GM18907 (cell line): ENCODE data around the gene TLE1.

ENCODE experiments used
- ATAC-seq: cut with Tn5 transposase; IDR thresholded peaks from one replicate; pipeline ENCODE4 v1.9.1; 2021; ENCODE audit warnings: mild to moderate bottlenecking, moderate library complexity; ENCODE audit not compliant: unreplicated experiment

TLE1 gene

GRCh38 chr9:81557452-81558090 is 131.8 kb downstream of the TLE1 start:
- ATAC-seq: no peak

GRCh38 chr9:81556923-81557322 is 132.4 kb downstream of the TLE1 start:
- ATAC-seq: no peak

- no peak for ATAC-seq
Measured at GRCh38 chr9:81552581-81552991, 136.8 kb downstream of the TLE1 start.

DNA sequence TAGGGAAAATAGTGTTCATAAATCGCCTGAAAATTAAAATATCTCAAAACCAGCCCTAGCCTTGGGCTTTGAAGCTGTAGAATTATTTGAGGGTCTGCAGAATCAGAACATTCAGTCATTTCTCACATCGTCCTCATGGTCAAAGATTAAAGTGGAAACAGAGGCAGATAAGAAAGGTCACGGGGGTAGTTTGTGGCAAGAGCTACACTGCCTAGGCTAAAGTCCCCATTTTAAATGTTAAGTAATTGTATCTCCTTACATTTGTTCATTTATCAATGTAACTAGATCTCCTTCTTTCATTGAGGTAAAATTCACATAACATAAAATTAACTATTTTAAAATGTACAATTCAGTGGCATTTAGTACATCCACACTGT is 139.2 kb downstream of the TLE1 start:
- ATAC-seq: no peak

DNA sequence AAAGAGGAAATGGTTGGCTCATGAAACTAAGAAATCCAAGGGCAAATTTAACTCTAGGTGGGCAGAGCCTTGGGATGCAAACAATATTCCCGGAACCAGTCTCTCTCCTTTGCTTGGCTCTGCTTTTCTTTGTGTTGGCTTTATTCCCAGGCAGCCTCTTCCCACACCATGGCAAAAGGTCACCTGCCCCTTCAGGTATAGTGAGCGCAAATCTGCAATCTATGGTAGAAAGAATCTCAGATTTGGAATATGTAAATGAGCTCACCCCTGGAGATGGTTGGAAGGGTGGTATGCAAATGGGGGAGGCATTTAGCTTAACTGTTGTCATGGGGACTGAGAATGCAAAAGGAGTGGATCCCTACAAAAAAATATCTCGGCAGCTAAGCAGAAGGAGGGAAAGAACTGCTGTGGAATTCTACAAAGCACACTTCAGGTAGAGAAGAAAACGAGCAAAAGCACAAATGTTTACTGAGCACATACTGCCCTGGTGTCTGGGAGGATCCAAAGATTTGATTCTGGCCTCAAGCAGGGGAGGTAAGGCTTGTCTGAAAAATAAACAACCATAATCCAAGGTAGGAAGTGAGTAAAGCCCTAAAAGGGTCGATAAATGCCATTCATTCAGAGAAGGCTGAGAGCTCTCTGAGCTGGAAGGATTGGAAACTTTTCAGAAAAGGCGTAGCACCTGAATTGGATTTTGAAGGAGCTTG is 139.7 kb downstream of the TLE1 start:
- no peak for ATAC-seq

- no peak for ATAC-seq
Measured at GRCh38 chr9:81548911-81549310, 140.4 kb downstream of the TLE1 start.

DNA sequence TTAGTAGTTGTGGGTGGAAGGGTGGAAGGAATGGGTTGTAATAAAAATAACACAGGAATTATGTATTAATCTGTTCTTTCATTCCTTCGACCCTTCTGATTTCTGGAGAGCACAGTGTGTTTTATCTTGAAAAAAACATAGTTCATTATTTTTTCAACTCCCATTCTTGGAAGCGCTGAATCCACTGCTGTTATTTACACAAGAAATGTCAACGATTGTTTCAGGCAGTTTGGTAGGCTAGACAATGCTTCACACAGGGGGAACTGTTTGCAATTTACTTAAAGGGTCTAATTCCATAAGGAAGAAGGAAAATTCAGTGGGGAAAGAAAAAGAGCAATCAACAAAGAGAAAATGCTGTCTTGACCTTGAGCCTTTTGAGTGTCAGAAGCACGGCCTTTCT is 142.9 kb downstream of the TLE1 start:
- ATAC-seq: no peak

DNA sequence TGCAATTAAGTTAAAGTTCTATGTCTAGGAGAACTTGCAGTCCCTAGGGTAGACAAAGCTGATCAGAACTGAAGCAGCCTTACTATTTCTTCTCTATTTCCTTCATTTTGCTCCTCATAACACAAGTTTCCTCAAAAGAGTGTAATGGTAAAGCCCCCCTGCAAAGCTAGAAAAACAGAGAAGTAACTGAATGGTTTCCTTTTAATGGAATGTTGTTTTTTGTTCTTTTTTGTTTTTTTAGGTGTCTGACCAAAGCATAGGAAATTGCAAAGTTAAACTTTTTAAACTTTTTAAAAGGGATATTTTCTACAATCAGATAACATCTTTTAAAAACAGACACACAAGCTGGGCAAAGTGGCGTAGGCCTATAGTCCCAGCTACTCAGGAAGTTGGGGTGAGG is 145.7 kb downstream of the TLE1 start:
- ATAC-seq: no peak

GRCh38 chr9:81542118-81542889 is 147.0 kb downstream of the TLE1 start:
- no peak for ATAC-seq

GRCh38 chr9:81540142-81540710 is 149.1 kb downstream of the TLE1 start:
- ATAC-seq: no peak

DNA sequence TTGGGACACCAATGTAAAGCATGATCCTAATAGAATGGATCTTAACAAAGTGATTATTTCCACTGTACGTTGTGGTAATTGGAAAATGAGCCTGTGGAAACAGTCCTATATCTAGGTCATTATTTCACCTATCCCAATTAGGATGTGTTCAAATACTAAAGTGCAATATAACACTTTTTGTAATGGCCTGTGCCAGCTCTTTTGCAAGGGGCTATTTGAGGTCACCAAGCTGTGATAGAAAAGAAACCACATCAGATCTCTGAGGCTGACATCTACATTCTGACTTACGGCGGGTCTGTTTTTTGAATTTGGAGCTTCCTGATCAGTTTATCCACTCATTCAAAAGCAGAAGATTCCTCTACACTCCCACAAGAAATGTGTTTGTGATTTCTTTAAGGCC is 150.0 kb downstream of the TLE1 start:
- no peak for ATAC-seq

GRCh38 chr9:81538890-81539289 is 150.5 kb downstream of the TLE1 start:
- ATAC-seq: no peak

DNA sequence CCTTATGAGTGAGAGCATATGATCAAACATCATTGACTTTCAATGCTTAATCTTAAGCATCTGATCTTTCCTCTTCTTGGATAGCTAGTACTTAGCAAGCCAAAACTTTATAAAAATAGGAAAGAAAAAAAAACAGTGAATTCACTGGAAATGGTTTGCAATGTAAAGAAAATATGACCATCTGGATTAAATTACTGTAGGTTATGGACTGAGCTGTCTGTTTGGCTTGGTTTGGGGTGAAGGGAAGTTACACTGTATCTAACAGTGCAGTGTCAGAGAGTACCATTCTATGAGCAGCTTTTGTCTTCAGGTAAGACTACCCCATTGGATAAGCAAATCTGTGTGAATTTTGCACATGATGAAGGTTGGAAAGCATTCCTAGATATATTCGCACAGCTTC is 151.4 kb downstream of the TLE1 start:
- no peak for ATAC-seq

DNA sequence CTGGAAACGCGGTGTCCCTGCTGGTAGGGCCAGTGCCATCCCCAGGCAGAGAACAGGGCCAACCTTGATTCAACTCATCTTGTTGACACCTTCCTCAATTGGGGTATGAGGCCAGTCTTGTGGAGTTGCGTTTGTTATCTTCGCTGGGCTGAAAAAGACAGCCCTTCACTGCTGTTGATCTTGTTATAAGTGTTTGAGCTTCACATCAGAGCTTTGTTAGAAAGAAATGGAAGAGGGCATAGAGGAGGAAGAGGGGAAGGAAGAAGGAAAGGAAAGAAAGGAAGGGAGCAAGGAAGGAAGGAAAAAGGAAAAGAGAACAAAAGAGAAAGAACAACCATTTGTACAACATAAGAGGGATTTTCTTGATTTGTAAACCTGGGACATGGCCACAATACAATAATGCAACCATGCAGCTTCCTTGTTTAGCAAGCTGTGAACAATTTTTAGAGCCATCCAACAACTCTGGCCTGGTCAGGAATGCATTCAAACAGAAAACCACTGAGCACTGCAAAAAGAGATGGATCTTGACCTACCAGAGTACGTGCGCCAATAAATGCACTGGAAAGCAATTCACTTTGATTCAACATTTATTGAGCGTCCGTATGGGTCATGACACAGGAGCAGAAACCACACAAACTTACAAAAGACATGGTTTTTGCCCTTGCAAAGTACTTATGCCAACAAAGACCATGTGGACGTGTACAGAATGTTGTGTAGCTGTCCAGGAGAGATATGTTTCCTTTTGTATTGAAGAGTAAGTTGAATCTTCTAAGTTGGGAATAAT is 152.9 kb downstream of the TLE1 start:
- no peak for ATAC-seq

- no peak for ATAC-seq
Measured at GRCh38 chr9:81535542-81536241, 153.7 kb downstream of the TLE1 start.

DNA sequence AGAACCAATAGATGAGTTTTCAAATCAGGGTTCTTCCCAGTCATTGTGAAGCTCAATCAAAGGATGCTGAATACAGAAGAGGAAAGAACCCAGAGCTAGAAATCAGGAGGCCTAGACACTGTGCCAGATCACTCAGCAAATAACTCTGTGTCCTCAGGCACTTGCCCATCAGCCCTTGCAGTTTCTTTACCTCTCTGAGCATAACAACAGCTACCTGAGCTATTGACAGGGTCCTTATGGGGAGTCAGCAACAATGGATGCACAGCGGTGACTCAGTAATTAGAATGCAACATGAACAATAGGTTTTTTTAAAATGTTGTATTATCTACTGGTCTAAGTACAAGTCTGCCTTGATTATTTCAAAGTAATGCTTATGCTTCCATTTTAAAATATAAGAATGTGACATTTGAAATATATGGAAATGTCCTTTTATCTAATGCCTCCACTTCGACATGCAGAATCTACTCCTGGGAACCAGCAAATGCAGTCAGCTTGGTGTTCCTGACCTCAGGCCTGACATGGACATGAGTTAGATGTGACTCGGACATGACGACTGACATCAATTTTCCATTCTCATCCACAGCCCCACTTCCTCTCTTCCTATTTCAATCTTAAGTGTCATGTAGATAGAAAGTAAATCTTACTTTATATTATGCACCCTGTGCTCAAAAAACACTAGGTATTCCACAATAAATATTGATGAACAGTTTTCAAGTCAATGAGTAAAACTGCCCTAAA is 155.0 kb downstream of the TLE1 start:
- ATAC-seq: no peak
